Measurements from ENCODE around the gene RASL11B. TPM values are rescaled to one million over a fixed set of nuclear protein-coding genes. Genes with fewer than 3 reads are reported as not detected.

Gene RASL11B
- total RNA-seq, 6 experiments from 2014 or later: 0.26 to 1.3 (median 0.37) TPM

GRCh38 chr4:52914051-52914605 lies 52.0 kb downstream of the RASL11B start:
- peak overlapping the region in 1 of 3 donors; percentile 12 for H3K4me3 ChIP-seq
- DNase-seq (no peak), ATAC-seq (peak; percentile 69 to 81 (median 76))
- H3K27me3 ChIP-seq: no peaks in the 10 kb centered on the region
- H3K27ac ChIP-seq: peak overlapping the region; percentile 11 to 49 (median 25)
- 25% methylated on average over 3 of the region's 3 CpGs for WGBS (ENCODE audit: insufficient coverage, low coverage, low lambda C conversion rate, missing lambda C conversion rate)
- H3K4me1 ChIP-seq: peaks cover 0 to 35% (median 9%) of the 10 kb centered on the region in 4 donors
- intact Hi-C loops (cut with DNase I): no loop called here
- TF ChIP-seq CTCF (IDR thresholded peaks at IDR 0.05) (no peak), POLR2A (IDR thresholded peaks at IDR 0.05) (no peak)
- no peaks in the 10 kb centered on the region for H3K36me3 ChIP-seq
- H3K9me3 ChIP-seq: no peaks in the 10 kb centered on the region

GRCh38 chr4:52915191-52915590 lies 53.1 kb downstream of the RASL11B start:
- intact Hi-C loops (cut with DNase I): no loop called here
- TF ChIP-seq POLR2A (IDR thresholded peaks at IDR 0.05) (no peak), CTCF (IDR thresholded peaks at IDR 0.05) (no peak)
- DNase-seq (no peak), ATAC-seq (no peak)
- no peak overlapping the region for H3K4me3 ChIP-seq
- no peak overlapping the region for H3K27ac ChIP-seq
- no peaks in the 10 kb centered on the region for H3K36me3 ChIP-seq
- H3K4me1 ChIP-seq: peaks cover 0 to 35% (median 9%) of the 10 kb centered on the region in 4 donors
- no peaks in the 10 kb centered on the region for H3K9me3 ChIP-seq
- H3K27me3 ChIP-seq: no peaks in the 10 kb centered on the region

GRCh38 chr4:52915730-52916300 lies 53.7 kb downstream of the RASL11B start:
- Histone ChIP-seq H3K36me3 (no peaks in the 10 kb centered on the region), H3K4me1 (peaks cover 0 to 35% (median 9%) of the 10 kb centered on the region in 4 donors), H3K27me3 (no peaks in the 10 kb centered on the region), H3K9me3 (no peaks in the 10 kb centered on the region), H3K4me3 (no peak overlapping the region), H3K27ac (no peak overlapping the region)
- intact Hi-C loops (cut with DNase I): no loop called here
- ATAC-seq: peak; percentile 35 to 67 (median 52)
- no peak for TF ChIP-seq CTCF (IDR thresholded peaks at IDR 0.05)
- no peak for TF ChIP-seq POLR2A (IDR thresholded peaks at IDR 0.05)
- DNase-seq: no peak
- 88% methylated on average over 6 of the region's 6 CpGs for WGBS (ENCODE audit: insufficient coverage, low coverage, low lambda C conversion rate, missing lambda C conversion rate)

Other genes with a start within 250 kb of the RASL11B start
- gene USP46, start 203.0 kb upstream of the RASL11B start, total RNA-seq: 1 to 10 TPM; 4.0 to 5.7 (median 4.9) TPM
- gene ERVMER34-1, start 110.9 kb upstream of the RASL11B start, total RNA-seq: under 1 TPM in 4 of 6 experiments, not detected in 2; 0.04 to 0.20 (median 0.15) TPM